ENCODE results near the gene VSIG10.

GRCh38 chr12:118032188-118032587, 71.6 kb downstream of the VSIG10 start:
- TF ChIP-seq, protein P1, sequence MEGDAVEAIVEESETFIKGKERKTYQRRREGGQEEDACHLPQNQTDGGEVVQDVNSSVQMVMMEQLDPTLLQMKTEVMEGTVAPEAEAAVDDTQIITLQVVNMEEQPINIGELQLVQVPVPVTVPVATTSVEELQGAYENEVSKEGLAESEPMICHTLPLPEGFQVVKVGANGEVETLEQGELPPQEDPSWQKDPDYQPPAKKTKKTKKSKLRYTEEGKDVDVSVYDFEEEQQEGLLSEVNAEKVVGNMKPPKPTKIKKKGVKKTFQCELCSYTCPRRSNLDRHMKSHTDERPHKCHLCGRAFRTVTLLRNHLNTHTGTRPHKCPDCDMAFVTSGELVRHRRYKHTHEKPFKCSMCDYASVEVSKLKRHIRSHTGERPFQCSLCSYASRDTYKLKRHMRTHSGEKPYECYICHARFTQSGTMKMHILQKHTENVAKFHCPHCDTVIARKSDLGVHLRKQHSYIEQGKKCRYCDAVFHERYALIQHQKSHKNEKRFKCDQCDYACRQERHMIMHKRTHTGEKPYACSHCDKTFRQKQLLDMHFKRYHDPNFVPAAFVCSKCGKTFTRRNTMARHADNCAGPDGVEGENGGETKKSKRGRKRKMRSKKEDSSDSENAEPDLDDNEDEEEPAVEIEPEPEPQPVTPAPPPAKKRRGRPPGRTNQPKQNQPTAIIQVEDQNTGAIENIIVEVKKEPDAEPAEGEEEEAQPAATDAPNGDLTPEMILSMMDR (IDR thresholded peaks at IDR 0.05 in 4 of 5, conservative IDR thresholded peaks at IDR 0.05 in 1 of 5) = no peak
- no peak for TF ChIP-seq POLR2A (IDR thresholded peaks at IDR 0.05)

All from gastrocnemius medialis (tissue), 4 donors.